Measurements from ENCODE around the gene PTGER2.
A peak's percentile ranks its signal among the peaks of the same experiment; 100 is the strongest.

Gene PTGER2

DNA sequence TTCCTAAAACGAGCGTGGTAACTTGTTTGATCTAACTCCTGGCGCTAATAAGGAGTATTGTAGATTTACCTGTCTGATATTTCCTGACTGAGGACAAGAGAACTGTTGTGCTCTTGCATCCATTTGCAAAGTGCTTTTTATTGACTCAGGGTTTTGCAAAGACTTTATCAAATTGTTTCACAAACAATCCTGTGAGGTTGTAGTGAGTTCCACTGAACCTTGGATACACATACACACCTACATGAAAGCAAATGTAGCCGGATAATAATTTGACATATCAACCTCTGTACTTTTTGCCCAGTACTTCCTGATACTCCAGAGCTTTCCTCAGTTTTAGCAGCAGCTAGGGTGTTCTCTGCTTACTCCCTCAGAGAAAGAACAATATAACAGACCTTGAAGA lies 6.7 kb upstream of the PTGER2 start:
- DNase-seq = no peak

- no peak for DNase-seq
Measured at GRCh38 chr14:52307905-52308304, 6.2 kb upstream of the PTGER2 start.

GRCh38 chr14:52310541-52310940 lies 3.6 kb upstream of the PTGER2 start:
- DNase-seq = no peak

DNA sequence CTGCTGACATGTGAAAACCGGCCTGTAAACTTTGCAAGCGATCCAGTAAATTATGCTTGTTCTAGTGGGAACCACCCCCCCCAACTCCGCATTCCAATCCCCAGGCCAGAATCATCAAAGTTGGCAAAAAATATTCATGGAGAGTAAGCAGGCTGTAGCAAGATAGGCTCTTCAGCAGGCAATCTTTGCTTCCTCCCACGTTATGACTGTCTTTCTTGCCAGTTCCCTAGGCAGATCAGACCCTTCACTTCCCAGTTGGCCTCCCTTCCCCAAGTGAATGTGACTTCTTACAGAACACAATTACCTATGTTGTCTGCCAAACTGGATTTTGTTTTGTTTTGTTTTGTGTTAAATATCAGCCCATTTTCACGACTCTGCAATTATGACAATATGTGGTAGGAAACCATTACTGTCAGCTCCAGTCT lies 1.2 kb upstream of the PTGER2 start:
- DNase-seq = no peak

- DNase-seq = no peak
Measured at GRCh38 chr14:52313462-52313861, 650 bp upstream of the PTGER2 start.

- DNase-seq = peak; percentile 34
Measured at GRCh38 chr14:52314595-52315354, 663 bp downstream of the PTGER2 start.

DNA sequence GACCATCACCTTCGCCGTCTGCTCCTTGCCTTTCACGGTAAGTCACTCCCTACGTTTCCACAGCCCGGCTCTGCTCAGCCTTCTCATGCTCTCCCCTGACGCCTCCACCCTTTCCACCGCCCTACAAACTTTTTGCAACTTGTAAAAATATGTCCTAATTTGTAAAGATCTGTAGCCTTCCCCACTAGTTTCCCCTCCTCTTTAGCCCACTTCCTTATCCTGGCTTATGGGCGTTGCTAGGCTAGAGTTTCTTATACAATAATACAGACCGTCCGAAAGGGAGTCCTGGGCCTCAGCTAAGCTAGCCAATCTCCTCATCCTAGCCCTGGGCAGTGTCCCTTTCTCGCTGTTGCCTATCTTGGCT lies 1.2 kb downstream of the PTGER2 start:
- DNase-seq = no peak

DNA sequence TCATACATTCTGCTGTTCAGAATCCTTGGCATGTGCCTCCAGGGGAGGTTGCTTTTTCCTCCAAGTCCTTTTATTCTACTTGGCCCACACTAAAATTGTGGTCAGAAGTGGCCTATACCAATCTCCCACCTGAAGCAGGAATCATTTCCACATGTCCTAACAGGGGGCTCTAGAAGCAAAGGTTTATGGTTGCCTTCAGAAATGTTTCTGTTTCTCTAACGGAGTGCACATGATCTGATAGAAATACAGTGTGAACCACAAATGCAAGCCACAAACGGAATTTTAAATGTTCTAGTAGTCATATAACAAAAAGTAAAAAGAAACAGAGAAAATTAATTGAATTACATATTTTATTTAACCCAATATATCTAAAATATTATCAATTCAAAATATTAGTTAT lies 4.0 kb downstream of the PTGER2 start:
- DNase-seq = no peak

GRCh38 chr14:52318826-52319645 lies 4.9 kb downstream of the PTGER2 start:
- no peak for DNase-seq

GRCh38 chr14:52319919-52320318 lies 5.8 kb downstream of the PTGER2 start:
- no peak for DNase-seq

- peak; percentile 18 for DNase-seq
Measured at GRCh38 chr14:52325126-52325525, 11.0 kb downstream of the PTGER2 start.

GRCh38 chr14:52325630-52326029 lies 11.5 kb downstream of the PTGER2 start:
- no peak for DNase-seq

- no peak for DNase-seq
Measured at GRCh38 chr14:52327374-52328226, 13.5 kb downstream of the PTGER2 start.

DNA sequence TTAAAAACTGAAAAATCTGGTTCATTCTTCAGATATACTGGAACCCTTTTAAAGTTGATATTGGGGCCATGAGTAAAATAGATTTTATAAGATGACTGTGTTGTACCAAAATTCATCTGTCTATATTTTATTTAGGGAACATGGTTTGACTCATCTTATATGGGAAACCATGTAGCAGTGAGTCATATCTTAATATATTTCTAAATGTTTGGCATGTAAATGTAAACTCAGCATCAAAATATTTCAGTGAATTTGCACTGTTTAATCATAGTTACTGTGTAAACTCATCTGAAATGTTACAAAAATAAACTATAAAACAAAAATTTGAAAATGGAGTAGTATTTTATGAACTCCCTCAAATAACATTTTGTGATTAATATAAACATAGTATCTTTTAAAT lies 14.2 kb downstream of the PTGER2 start:
- DNase-seq = no peak

GRCh38 chr14:52329678-52330369 lies 15.7 kb downstream of the PTGER2 start:
- DNase-seq = no peak

GRCh38 chr14:52332269-52332668 lies 18.2 kb downstream of the PTGER2 start:
- DNase-seq = no peak

GRCh38 chr14:52333108-52333507 lies 19.0 kb downstream of the PTGER2 start:
- no peak for DNase-seq

- no peak for DNase-seq
Measured at GRCh38 chr14:52333823-52334657, 19.9 kb downstream of the PTGER2 start.

DNA sequence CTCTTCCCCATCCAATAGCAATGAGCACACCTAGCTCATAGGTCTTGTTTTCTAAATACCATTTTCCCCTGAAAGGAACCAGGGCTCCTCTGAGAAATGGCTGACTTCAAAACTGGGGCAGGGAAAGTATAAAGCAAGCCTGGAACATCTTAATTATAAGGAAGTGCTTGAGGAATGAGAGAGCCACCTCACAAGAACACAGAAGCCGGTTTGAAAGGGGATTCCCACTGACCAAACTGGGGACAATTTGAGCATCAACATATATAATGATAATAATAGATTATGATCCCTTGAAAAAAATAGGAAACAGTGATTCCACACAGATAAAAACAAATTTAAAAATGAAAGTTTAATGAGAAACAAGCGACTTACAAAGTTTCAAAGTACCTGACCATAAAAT lies 22.1 kb downstream of the PTGER2 start:
- no peak for DNase-seq

GRCh38 chr14:52338051-52338681 lies 24.1 kb downstream of the PTGER2 start:
- DNase-seq = no peak

GRCh38 chr14:52339262-52339661 lies 25.1 kb downstream of the PTGER2 start:
- DNase-seq = no peak
